ENCODE measurements around the gene GATA2.

- TF ChIP-seq POLR2AphosphoS5 (IDR thresholded peaks at IDR 0.05; ENCODE audit: low read depth) (no peak), ZNF114 (CRISPR knock-in tag; IDR thresholded peaks at IDR 0.05) (no peak), REST (IDR thresholded peaks at IDR 0.05; ENCODE audit: unreplicated experiment) (no peak)
- TF ChIP-seq, protein P1, sequence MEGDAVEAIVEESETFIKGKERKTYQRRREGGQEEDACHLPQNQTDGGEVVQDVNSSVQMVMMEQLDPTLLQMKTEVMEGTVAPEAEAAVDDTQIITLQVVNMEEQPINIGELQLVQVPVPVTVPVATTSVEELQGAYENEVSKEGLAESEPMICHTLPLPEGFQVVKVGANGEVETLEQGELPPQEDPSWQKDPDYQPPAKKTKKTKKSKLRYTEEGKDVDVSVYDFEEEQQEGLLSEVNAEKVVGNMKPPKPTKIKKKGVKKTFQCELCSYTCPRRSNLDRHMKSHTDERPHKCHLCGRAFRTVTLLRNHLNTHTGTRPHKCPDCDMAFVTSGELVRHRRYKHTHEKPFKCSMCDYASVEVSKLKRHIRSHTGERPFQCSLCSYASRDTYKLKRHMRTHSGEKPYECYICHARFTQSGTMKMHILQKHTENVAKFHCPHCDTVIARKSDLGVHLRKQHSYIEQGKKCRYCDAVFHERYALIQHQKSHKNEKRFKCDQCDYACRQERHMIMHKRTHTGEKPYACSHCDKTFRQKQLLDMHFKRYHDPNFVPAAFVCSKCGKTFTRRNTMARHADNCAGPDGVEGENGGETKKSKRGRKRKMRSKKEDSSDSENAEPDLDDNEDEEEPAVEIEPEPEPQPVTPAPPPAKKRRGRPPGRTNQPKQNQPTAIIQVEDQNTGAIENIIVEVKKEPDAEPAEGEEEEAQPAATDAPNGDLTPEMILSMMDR (conservative IDR thresholded peaks at IDR 0.05; ENCODE audit: low read depth in 2 of 2) = no peak
These were observed 44.5 kb downstream of the GATA2 start for GRCh38 chr3:128448491-128448890.

All from GM23338 (cell line).